ENCODE measurements around the gene OR1D5.

Gene OR1D5

GRCh38 chr17:3029213-3029913 is 34.0 kb downstream of the OR1D5 start:
- no peak overlapping the region for H3K27ac ChIP-seq
- no peak for TF ChIP-seq CTCF (conservative IDR thresholded peaks at IDR 0.05)

- no peak for TF ChIP-seq CTCF (conservative IDR thresholded peaks at IDR 0.05)
- no peak overlapping the region for H3K27ac ChIP-seq
Measured at GRCh38 chr17:3027786-3028532, 35.4 kb downstream of the OR1D5 start.

- H3K27ac ChIP-seq = no peak overlapping the region
- TF ChIP-seq CTCF (conservative IDR thresholded peaks at IDR 0.05) = no peak
Measured at GRCh38 chr17:3026856-3027751, 36.3 kb downstream of the OR1D5 start.

- H3K27ac ChIP-seq = no peak overlapping the region
- TF ChIP-seq CTCF (conservative IDR thresholded peaks at IDR 0.05) = no peak
Measured at GRCh38 chr17:3026125-3026855, 37.1 kb downstream of the OR1D5 start.

GRCh38 chr17:3025421-3026124 is 37.8 kb downstream of the OR1D5 start:
- H3K27ac ChIP-seq = no peak overlapping the region
- TF ChIP-seq CTCF (conservative IDR thresholded peaks at IDR 0.05) = no peak

- H3K27ac ChIP-seq = no peak overlapping the region
- no peak for TF ChIP-seq CTCF (conservative IDR thresholded peaks at IDR 0.05)
Measured at GRCh38 chr17:3024346-3024745, 39.1 kb downstream of the OR1D5 start.
